Measurements from ENCODE around the gene TNFRSF18.

- TF ChIP-seq CTCF (IDR thresholded peaks at IDR 0.05; ENCODE audit: insufficient read depth, low read length) = no peak
- no peak for TF ChIP-seq POLR2AphosphoS5 (IDR thresholded peaks at IDR 0.05; ENCODE audit: low read depth)
- TF ChIP-seq GABPA (IDR thresholded peaks at IDR 0.05; ENCODE audit: low read depth) = no peak
- TF ChIP-seq REST (IDR thresholded peaks at IDR 0.05; ENCODE audit: insufficient replicate concordance, low read depth) = no peak
These were observed 44.4 kb upstream of the TNFRSF18 start for GRCh38 chr1:1250786-1251284.
